Raji (cell line): Measurements from ENCODE around the gene TDRD5.

Source experiments
- POLR2A ChIP-seq: IDR thresholded peaks from 2 replicates; pipeline ENCODE4 v1.6.1; 2011; ENCODE audit warnings: low read depth, low read length, control low read depth; ENCODE audit not compliant: insufficient read depth

TDRD5 gene

DNA sequence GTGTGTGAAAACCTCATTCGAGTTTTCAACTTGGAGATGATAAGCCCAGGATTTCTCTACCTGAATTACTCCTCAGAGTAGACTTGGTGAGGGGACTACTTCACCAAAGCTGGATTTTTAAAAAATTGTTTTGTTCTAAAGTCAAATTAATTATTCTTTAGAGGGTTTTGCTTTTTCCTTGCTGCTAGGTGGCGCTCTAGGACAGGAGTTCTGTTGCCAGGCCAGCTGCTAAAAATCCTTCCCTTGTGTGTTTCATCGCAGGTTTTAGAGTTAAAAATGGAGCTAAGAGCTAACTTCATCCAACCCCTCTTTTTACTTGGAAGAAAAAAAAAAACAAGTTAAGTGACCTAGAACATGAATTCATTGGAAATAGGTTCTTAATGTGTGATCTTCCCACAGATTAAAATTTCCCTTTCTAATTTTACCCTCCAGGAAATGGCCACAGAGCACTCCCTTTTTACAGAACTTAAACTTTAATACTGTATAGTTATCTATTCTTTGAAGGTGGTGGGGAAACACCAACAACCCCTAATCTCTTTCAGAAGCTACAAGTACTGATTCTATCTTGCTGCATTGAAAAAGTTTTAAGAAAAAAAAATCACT is 114.8 kb downstream of the TDRD5 start:
- no peak for TF ChIP-seq POLR2A

DNA sequence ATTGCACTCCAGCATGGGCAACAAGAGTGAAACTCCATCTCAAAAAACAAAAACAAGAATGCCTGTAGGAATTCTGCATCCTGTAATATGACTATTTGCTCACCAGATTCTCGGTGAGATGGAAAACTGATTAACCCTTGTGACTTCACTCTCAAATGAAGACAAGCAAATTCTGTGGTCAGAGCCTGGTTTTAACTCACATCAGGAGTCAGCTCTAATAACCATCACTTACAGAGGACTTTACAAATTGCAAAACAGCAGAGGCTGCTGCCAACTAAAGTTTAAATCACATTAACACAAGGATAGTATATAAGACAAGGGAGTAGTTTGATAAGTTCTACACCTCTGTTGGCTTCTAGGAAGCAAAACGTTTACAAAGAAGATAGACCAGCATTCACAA is 115.8 kb downstream of the TDRD5 start:
- no peak for TF ChIP-seq POLR2A

DNA sequence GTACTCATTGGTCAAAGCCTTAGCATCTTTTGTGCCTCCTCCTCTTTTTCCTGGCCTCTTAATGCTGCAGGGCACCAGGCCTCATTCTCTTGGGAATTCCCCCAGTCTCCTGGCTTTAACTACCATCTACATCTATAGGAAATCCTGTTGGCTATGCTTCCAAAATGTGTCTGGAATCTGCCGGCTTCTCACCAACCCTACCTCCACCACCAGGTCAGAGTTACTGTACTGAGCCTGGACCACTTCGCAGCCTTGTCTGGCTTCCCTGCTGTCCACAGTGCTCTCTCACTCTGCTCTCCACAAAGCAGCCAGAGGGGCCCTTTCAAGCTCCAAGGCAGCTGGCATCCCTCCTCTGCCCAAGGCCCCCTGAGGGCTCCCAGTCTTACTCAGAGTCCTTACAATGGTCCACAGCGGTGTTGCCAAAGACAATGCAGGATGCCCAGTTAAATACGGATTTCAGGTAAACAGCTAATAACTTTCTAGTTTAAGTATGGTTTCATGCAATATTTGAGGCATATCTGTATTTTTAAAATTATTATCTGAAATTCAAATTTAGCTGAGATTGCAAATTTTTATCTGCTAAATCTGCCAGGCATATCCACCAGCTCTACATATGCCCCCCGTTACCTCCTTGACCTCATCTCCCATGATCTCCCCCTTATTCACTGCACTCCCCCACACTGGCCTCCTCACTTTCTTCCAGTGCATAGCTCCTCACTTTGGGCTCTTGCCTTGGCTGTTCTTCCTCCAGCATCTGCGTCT is 117.0 kb downstream of the TDRD5 start:
- no peak for TF ChIP-seq POLR2A

DNA sequence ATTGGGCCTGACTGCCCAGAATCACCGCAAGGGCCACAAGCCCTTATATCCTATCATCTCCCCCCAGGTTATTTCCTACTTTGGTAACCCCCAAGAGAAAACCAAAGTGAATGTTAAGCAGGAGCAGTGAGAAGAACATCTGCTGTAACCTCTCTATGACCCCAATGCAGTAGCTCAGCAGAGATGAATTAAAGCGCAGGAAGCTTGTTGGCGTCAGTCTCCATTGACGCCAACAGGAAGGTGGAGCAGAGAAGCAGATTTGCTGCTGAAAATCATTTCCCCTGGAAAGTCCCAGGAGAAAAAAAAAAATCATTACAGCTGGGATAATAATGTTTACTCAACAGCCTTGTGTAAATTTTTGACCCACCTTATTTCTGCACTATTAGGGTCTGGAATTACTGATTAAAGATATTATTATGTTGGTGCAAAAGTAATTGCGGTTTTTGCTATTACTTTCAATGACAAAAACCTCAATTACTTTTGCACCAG is 118.3 kb downstream of the TDRD5 start:
- no peak for TF ChIP-seq POLR2A

DNA sequence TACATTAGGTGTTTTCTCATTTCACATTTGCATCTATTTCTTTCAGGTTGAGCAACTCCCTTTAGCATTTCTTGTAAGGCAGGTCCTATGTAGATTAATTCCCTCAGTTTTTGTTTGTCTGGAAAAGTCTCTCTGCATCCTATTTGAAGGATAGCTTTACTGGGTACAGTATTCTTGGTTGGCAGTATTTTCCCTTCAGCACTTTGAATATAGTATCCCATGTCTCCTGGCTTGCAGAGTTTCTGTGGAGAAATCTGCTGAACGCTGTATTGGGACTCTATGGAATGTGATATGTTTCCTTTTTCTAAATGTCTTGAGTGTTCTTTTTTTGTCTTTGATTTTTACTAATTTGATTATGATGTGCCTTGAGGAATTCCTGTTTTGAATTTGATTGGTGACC is 122.5 kb downstream of the TDRD5 start:
- TF ChIP-seq POLR2A, result no peak

DNA sequence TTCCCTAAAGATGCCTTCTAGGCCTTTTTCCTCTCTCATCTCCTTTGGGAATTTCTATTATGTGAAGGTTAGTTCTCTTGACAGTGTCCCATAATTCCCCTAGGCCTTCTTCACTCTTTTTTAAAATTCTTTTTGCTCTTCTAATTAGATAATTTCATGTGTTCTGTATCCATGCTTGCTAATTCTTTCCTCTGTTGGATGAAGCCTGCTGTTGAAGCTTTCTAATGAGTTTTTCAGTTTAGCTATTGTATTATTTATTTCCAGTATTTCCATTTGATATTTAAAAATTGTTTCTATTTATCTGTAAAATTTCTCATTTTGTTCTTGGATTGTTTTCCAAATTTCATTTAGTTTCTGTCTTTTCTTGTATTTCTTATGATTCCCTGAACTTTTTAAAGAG is 123.0 kb downstream of the TDRD5 start:
- no peak for TF ChIP-seq POLR2A

DNA sequence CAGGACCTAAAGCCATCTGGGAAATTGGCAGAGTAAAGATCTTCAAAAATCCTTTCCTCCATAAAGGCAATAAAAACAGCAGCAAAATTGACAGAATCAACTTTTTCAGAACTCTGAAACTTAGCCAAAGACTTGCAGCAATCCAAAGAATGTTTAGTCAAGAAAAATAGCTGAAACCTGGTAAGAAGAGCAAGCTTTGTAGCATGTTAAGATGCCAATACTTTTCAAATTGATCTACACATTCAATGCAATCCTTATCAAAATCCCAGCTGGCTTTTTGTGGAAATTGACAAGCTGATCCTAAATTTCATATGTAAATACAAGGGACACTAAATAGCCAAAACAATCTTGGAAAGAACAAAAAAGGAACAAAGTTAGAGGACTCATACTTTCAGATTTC is 127.6 kb downstream of the TDRD5 start:
- no peak for TF ChIP-seq POLR2A

DNA sequence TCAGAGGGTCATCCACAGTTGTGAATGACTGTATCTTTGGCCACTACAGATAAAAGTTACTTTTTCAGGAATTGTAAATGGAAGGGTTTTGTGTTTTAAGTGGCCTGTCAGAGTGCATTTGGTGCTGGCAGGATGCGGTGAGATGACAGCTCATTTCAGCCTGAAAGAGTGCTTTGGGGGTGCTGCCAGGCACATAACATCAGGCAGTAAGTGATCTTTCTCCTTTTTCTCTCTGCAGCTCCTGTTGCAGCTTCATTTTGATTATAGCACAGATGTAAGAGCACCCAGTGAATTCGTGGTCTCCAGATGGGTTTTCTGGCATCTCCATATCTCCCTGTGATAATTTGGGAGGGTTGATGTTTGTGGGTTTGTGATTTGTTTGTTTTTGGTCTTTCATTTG is 136.6 kb downstream of the TDRD5 start:
- TF ChIP-seq POLR2A, result no peak

DNA sequence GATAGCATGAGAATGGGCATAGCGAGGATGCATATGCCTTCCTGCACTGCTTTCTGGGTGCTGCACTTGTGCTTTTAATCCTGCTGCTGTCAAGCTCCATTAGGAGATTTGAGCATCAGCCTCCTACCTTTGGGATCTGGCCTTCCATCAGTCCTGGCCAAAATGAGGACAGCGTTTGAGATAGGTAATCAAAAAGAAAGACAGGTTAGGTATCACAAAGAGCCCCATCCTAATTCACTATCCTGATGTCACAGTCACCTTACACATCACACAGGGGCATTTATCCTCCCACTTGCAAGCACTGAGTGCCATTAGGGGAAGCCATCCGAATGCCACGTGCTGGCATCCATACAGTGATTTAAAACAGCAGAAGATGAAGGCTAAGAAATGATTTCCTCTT is 138.2 kb downstream of the TDRD5 start:
- no peak for TF ChIP-seq POLR2A

DNA sequence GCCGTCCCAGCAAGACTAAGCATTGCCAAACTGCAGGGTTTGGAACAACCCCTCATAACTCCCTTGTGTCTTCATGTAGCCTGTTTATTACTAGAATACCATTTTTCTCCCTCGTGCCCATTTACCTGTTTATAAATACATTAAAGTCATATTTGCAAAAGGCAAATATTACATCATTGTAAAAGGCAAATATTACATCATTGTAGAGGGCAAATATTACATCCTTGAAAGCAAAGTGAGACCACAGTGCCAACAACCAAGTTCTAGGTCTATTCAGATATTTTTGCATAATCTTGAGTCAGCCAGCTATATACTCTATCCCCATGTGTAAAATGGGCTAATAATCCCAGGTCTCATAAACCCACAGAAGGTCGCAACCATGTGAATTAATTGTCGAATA is 140.0 kb downstream of the TDRD5 start:
- TF ChIP-seq POLR2A, result no peak
